GM21367 (cell line): ENCODE results near the gene ZXDC.
A peak's percentile ranks its signal among the peaks of the same experiment; 100 is the strongest.

Experiments used
- ATAC-seq: cut with Tn5 transposase; IDR thresholded peaks from one replicate; pipeline ENCODE4 v1.9.1; 2021; ENCODE audit not compliant: unreplicated experiment

ZXDC gene

DNA sequence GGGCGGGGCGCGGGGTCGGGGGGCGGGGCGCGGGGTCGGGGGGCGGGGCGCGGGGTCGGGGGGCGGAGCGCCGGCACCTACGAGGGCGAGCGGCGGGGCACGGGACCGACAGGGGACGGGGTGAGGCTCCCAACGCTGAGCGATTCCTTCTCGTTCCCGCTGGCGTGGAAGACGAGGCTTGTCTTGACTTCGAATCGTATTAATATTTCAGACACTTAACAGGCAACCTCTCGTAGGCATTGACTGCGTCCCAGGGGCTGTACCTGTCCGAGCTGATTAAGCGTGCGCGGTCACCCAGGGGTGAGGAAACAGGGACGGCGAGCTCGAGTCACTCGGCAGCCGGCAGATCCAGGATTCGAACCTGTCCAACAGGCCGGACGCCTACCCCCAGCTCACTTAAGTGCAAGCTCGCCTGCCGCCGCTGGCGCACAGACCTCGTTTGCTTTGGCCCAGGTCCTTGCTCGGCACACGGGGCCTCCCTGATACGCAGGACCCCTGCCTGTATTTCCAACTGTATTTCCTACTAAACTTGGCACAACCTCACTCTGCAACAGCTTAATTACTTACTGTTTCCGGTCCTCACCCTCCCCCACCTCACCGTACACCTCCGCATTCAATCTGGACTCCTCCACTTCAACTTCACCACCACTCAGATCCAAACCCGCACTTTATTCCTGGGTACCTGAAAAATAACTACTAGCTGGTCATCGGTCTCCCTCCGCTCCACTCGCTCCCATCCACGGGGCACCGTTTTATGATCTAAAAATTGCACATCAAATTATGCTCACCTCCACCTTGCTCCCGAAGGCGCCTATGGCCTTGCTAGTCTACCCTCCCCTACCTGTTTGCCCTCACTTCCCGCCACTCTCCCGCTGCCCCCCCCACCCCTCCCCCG, 722 bp upstream of the ZXDC start:
- peak; percentile 20 for ATAC-seq

DNA sequence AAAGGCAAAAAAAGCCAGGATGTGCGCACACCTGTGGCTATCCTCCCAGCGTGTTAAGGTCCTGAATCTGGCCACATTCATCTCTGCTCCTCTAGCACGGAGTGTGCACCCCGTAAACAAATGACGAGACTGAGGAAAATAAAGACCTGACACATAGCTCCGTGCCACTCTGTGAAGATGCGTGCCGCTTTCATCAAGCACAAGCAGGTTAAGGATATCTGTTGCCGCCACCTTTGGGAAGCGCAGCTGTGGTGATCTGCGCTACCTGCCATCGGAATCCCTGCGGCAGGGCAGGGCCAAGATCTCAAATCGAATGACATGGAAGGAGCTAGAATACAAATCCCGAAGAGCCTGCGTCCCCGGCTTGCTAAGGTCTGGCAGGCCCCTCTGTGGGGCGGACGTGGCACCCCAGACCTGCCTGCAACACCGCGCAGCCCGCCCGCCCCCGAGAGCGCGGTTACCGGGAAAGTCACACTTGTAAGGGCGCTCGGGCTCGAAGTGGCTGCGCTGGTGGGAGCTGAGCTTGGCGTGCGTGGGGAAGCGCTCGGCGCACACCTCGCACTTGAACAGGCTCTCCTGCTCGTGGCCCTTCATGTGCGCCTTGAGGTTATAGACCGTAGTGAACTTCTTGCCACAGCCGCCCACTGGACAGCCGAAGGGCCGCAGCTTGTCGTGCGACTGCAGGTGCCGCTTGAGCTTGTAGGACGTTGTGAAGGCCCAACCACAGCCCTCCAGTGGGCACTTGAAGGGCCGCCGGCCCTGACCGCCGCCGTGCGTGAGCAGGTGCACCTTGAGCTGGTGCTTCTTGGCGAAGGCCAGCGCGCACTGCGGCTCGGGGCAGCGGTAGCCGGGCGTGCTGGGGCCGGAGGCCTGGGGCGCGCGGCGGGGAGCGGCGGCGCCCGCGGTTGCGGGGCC, 936 bp downstream of the ZXDC start:
- ATAC-seq, result peak; percentile 16

DNA sequence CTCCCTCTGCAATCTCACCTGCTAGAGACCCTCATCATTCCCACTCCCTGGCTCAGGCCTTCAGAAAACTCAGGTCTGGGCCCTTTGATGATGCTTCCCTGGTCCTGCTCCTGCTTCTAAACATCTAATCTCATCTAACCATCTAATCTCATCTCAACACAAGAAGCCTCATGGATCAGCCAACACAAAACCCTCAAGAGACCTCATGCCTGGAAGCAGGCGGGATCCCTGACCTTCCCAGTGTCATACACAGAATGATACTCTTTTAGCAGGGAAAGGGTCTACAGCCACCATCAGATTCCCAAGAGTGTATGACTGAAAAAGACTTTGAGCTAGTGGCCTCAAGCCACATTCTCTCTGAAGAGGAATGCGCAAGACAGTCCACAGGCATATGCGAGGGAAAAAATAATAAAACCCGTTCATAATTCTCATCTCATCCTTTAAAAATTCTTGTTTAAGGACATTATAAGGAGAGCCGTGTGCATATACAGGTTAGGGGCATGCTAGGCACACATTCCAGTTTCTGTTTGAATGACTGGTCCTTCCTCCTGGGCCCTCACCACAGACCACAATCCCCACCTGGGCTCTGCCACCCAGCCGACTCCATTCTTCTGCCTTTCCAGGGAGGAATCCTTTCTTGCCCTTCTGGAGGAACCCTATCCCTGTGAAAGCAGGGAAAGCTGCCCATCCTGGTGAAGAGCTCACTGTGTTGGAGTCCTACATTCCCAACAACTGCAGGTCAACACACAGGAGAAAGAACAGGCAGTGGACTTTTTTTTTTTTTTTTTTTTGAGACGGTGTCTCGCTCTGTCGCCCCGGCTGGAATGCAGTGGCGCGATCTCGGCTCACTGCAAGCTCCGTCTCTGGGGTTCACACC, 2.2 kb downstream of the ZXDC start:
- no peak for ATAC-seq

DNA sequence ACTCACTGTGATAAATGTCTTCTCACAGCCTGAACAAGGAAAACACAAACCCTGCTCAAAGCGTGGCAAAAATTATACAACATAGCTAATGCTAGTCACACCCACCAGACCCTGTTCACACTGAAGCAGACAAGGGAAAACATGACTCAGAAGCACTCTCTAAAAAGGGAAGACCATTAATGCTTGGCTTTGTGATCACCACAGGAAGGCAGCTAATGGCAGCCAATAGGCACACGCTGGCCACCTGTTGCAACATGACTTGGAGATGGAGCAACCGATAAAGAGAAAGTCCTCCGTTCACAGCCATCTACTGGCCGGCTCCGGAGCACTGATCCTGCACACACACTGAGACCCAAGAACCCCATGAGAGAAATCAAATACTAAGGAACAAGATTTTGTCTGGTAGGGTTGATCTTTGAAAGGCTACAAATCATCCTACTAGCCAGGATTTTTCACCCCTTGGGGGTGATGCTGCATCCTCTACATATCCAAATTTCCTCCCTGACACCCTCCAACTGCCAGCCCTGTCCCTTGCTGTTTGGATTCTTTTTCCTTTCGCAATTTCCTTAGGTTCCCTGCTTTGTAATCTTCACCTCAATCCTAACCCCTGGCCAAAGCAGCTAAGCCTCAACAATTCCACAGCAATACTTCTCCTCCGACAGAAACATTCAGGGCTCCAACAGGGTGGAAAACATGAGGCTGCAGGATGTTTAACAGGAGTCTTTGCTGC, 3.2 kb downstream of the ZXDC start:
- no peak for ATAC-seq

DNA sequence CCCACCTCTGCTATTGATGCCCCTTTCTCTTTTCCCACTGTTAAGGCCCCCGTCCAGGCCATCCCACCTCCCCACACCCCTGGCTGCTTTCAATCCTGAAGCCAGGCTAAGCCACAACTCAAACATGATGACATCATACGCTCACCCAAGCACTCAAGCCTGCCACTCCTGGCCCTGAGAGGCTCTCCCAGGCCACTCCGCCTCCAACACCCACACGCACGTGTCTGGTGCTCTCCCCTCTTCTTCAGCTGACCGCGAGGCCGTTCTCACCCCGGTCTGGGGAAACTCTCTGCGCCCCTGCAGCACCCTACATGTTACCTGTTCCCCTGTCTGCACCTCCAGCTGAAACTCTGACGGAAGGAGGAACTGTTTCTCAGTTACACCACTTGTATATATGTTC, 6.2 kb downstream of the ZXDC start:
- ATAC-seq, result no peak

DNA sequence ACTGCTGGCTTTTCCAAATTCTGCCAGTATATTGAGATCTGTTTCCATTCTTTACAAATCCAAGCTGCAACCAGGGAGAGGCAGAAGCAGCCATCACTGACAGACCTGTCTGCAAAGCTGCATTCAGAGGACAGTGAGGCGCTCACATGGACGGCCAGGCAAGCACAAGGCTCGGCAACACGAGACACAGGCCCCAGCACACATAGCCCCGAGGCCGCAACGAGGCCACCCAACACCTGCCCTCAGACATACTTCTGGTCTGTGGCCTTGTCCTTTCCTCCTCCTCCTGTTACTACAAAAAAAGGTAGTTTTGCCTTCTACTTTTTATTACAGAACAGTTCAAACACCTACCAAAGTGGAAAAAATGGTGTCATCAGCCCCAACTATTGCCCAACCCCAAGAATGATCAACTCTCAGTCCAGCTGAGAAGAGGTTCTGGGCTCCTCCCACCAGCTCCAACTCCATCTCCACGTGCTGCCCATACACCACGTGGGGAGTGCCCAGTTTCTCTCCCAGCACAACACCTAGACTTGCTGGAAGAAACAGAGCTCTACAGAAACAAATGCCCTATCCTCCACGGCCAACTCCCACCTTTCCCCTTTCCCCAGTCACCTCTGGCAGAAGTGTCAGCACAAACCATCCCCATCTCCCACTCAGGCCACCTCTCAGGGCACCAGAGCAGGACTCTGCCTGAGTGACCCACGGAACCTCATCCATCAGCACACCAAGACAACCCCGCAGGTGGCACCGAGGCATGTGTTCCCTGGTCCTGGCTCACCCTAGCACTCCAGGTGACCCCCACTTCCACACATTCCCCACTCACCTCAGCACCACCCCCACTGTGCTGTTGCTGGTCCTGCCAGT, 7.4 kb downstream of the ZXDC start:
- no peak for ATAC-seq

DNA sequence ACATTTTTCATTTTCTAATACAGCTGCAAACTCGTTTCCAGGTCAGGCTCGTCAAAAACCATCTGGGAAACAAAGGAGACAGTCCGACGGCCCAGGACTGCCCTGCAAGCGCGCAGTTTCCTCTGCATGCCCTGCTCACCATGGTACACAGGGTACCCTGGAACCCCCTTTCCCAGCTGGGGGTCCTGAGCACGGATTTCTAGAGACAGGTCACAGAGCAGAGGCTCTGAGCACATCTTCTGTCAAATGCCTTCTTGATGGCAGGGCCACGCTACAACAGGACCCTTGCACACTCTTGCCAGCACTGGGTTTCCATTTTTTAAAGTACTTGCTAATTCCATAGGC, 8.1 kb downstream of the ZXDC start:
- no peak for ATAC-seq

DNA sequence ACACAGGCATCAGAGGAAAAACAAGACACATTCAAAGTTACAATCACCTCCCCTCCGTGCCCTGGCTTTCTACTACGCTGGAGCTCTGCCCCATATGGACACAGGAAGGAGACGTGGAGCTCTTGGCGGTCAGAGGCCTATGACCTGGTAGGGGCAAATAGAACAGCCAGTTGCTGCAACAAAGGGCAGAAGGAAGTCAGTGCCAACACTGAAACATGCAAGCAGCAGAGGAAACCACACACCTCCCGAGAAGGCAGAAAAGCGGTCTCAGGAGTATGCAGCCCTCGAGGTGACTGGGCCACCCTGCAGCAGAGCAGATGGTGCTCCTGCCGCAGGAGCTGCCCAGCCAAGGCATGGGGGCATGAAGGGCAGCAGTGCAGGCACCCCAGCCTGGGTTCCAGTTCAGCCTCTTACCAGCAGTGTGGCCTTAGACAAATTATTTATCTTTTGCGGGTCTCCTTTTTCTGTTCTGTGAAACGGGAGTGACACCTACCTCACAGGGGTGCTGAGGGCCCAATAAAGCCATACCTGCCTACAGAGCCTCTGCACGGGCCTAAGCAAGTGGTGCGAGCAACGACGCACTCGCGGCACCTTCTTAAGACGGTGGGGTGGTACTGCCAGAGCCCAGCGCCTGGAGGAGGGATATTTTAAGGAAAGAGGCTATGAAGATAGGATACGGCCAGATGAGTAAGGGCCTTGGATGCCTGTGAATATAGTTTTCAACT, 8.6 kb downstream of the ZXDC start:
- no peak for ATAC-seq

DNA sequence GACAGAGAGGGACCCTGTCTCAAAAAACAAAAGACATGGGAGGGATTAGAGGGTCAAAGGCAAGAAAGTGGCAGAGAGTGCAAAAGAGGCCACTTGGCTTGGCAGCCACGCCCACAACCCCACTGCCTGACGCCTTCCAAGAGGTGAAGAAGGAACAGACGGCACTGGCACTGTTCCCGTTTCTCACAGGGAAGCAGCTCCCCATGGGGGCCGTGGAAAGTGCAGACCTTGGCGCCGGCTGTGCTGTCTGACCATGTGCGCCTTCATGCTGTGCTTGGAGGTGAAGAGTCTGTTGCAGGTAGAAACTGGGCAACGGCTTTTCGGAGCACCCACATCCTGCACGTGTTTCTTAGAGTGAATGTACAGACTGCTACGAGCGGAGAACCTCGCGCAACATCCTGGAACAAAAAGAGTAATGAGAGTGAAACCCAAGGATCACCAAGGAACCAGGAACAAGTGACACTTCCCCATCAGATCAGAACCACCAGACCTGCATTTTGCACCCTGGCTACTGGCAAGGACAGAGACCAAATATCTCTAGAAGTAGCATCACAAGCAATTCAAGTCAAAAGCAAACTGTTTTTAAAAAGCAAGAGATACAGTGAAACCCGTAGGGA, 9.7 kb downstream of the ZXDC start:
- ATAC-seq, result no peak

DNA sequence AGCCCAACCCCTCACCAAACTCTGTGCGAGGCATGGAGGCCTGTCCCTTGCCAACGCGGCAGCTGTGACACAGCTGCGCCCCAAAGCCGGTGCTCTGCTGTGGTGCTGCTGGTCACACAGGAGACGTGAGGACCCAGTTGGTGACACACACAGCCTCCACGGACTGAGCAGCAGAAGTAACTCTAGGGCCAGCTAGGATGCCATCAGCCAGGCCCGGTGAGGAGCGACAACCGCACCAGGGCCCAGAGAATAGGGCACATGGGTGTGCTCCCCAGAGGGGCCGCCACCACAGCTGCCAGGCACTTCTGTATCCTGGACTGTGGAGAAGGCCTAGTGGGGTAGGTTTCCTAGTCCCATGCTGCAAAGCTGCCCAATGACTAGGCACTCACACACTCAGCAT, 10.7 kb downstream of the ZXDC start:
- ATAC-seq, result no peak

DNA sequence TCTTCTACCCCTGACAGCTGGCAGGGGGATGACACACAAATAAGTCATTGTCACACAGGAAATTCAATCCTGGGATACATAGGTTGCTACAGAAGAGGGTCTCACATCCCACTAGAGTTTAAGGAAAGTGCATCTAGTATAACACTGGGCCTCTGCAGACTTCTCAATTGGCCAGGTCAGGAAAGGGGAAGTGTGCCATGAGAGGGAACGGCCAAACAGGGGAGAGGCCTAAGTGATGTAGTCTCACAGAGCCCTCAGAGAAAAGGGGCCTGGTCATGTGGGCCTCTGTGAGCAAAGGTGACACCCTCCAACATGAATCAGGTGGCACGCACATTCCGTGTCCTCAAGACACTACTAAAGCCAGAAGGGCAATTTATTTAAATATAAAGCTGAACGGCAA, 11.2 kb downstream of the ZXDC start:
- ATAC-seq, result no peak

DNA sequence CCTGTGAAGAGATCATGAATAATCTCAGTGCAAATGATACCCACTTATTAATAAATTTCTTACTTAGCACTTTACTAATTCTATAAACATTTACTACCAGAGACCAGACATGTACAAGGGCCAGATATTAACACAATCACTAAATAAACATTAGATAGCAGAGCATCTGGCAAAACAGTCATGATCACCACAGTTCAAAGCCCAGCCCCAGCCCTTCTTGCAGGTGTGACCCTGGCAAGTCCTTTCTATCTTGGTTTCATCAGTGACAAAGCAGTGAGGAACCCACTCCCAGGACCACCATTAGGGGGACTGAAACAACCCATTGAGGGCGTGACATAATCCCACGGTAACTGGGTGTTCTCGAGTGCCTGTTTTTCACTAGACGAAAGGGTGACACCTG, 11.6 kb downstream of the ZXDC start:
- ATAC-seq, result no peak

DNA sequence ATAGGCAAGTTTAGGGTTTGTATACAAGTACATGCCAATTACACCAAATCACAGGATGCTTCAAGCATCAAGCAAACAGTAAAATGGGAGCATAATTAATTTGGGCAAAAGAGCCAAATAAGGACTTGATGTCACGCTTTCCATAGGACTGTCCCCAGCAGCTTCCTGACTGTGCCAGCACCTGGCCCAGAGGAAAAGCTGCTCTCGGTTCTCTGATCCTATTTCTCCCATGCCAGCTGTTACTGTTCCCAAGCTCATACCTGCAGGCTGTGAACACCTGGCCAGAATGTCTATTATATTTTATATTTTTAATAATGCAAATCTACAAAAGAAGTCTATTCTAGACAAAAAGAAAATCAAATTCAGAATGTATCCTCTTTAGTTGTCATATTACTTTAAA, 12.2 kb downstream of the ZXDC start:
- no peak for ATAC-seq

DNA sequence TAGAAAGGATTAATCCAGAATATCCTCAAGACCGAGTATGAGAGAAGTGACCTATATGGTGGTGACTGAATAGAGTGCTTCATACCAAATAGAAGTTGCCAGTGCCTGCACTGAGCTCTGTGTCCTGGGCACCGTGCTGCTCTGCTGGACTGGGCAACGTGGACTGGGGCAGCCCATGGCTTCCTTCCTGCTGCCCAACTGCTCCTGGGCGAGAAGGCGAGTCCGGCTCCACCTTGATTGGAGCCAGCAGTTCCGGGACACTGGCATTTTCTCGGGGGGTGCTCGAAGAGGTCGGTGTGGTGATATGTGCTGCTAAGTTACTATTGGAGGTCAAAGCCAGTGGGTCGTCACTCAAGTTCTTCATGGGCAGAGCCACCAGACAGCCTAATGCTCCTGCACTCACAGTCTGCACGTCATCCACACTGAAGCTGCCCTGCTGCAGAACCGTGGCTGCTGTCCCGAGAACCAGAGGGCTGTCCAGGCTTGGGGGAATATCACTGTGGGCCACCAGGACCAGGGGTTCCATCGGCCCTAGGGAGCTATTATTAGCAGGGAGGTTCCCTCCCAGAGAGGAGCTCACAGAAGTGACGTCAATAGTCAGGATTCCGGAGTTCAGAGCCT, 14.1 kb downstream of the ZXDC start:
- ATAC-seq, result no peak

DNA sequence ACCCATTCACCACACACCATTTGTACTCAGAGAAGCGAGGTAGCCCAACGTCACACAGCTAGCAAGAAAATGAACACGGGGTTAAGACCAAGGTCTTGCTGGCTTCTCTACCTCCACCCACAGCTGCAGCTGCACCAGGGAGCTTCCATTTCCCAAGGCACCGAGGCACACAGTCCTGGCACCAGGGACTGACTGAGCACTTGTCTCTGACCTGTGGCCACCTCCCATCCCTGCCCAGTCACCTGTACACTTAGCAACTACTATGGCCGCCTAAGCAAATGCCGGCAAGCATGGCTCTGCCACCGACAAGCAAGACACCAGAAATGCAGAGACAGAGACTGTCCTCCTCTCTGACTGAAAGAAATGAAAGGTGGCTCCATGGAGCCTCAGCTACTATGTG, 15.3 kb downstream of the ZXDC start:
- no peak for ATAC-seq

DNA sequence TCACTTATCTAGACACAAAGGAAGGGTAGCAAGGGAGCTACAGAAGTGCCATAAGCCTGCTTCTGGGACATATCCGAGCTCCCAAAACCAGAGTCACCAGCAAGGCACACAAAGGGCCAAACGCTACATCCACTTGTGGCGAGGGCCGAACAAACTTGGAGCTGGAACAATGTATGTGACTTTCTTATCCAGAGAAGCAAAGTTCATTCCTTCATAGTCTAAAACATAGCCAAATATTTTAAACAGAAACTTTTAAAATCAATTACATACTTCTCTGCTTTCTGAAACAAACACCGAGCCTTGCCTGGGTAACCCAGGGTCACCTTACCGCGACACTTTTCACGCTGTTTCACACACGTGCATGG, 15.9 kb downstream of the ZXDC start:
- no peak for ATAC-seq

DNA sequence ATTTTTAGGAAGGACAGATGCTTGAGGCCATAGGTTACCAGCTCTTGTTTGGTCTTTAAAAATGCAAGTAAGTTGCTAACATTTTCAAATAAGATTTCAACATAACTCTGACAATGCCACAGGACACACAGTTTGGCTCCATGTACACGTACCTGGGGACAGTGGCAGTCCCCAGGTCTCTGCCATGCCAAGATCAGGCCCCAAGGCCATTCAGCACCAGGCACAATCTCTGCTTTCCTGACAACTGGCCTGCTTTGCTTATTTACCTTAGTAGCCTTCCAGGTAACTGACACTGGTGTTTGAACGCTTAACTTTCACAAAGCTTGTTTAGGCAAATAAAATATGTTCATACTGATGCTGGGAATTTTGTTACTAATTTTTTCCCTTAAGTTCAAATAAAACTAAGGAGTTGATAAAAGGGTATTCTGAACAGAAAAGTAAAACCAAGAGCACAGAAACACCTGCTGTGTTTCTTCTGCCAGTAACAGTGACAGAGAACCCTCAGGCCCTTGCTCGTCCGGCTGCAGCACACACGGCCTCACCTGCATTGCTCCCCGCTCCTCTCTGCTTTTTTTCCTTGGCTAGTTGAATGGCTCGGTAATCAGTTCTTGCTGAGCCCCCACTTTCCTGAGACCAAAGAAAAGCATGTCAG, 16.5 kb downstream of the ZXDC start:
- ATAC-seq, result no peak
